SK-N-MC (cell line): Measurements from ENCODE around the gene AASDH.

Experiments used
- DNase-seq: peaks from one replicate; pipeline ENCODE4 v3.0.0-alpha.2; 2011; ENCODE audit warnings: low read depth, low spot score
- H3K27ac ChIP-seq: fragments of 200-600 bp; sonication (generic); 2 replicates; pipeline ENCODE4 v1.5.1; 2016; ENCODE audit warnings: mixed run types
- H3K36me3 ChIP-seq: fragments of 200-600 bp; sonication (generic); 2 replicates; pipeline ENCODE4 v1.6.1; 2017; ENCODE audit warnings: antibody characterized with exemption, low read length, mixed read lengths; ENCODE audit not compliant: insufficient read depth
- H3K4me3 ChIP-seq: fragments of 200-600 bp; sonication (generic); 2 replicates; pipeline ENCODE4 v1.5.1; 2016
- H3K9ac ChIP-seq: fragments of 200-600 bp; sonication (generic); 2 replicates; pipeline ENCODE4 v1.8.0; 2017; ENCODE audit warnings: mixed run types, mixed read lengths; ENCODE audit not compliant: insufficient read length
- H3K9me3 ChIP-seq: fragments of 200-600 bp; sonication (generic); 2 replicates; pipeline ENCODE4 v1.6.1; 2017; ENCODE audit warnings: low read depth, mild to moderate bottlenecking, antibody characterized with exemption, low read length, moderate library complexity, mixed read lengths
- EZH2 ChIP-seq: fragments of 200-600 bp; sonication (generic); IDR thresholded peaks from one replicate; pipeline ENCODE4 v1.6.1; 2017; ENCODE audit warnings: antibody characterized with exemption
- FOXP2 ChIP-seq: optimal IDR thresholded peaks from 2 replicates; pipeline ENCODE3; 2011; ENCODE audit warnings: mild to moderate bottlenecking, moderate library complexity; ENCODE audit not compliant: insufficient read depth; ENCODE audit errors: extremely low read length, control extremely low read depth
- POLR2AphosphoS5 ChIP-seq: IDR thresholded peaks from 2 replicates; pipeline ENCODE4 v1.6.1; 2012; ENCODE audit warnings: mild to moderate bottlenecking, low read depth, low read length, borderline replicate concordance

Gene AASDH

GRCh38 chr4:56307423-56307822 lies 79.9 kb downstream of the AASDH start:
- no peak overlapping the region for H3K27ac ChIP-seq
- no peaks in the 10 kb centered on the region for H3K36me3 ChIP-seq
- H3K9me3 ChIP-seq = no peaks in the 10 kb centered on the region
- H3K9ac ChIP-seq = no peak overlapping the region
- no peak for DNase-seq
- no peak overlapping the region for H3K4me3 ChIP-seq
- no peak for TF ChIP-seq EZH2
- TF ChIP-seq POLR2AphosphoS5 = no peak
- no peak for TF ChIP-seq FOXP2

GRCh38 chr4:56305390-56305789 lies 81.9 kb downstream of the AASDH start:
- no peak for DNase-seq
- Histone ChIP-seq H3K4me3 (no peak overlapping the region), H3K27ac (no peak overlapping the region), H3K36me3 (no peaks in the 10 kb centered on the region), H3K9ac (no peak overlapping the region), H3K9me3 (no peaks in the 10 kb centered on the region)
- TF ChIP-seq FOXP2 = no peak
- no peak for TF ChIP-seq POLR2AphosphoS5
- no peak for TF ChIP-seq EZH2

GRCh38 chr4:56303921-56304320 lies 83.4 kb downstream of the AASDH start:
- no peak overlapping the region for H3K27ac ChIP-seq
- no peak for DNase-seq
- no peaks in the 10 kb centered on the region for H3K9me3 ChIP-seq
- no peak for TF ChIP-seq EZH2
- TF ChIP-seq POLR2AphosphoS5 = no peak
- TF ChIP-seq FOXP2 = no peak
- no peaks in the 10 kb centered on the region for H3K36me3 ChIP-seq
- H3K9ac ChIP-seq = no peak overlapping the region
- no peak overlapping the region for H3K4me3 ChIP-seq

GRCh38 chr4:56302760-56303159 lies 84.5 kb downstream of the AASDH start:
- Histone ChIP-seq H3K9ac (no peak overlapping the region), H3K4me3 (no peak overlapping the region), H3K27ac (no peak overlapping the region), H3K9me3 (no peaks in the 10 kb centered on the region), H3K36me3 (no peaks in the 10 kb centered on the region)
- TF ChIP-seq EZH2 (no peak), POLR2AphosphoS5 (no peak), FOXP2 (no peak)
- DNase-seq = no peak

- no peak for DNase-seq
These were observed 85.2 kb downstream of the AASDH start for GRCh38 chr4:56301997-56302496.

GRCh38 chr4:56301181-56301996 lies 85.9 kb downstream of the AASDH start:
- no peak for TF ChIP-seq POLR2AphosphoS5
- TF ChIP-seq EZH2 = no peak
- TF ChIP-seq FOXP2 = no peak
- H3K9me3 ChIP-seq = no peaks in the 10 kb centered on the region
- H3K9ac ChIP-seq = no peak overlapping the region
- no peaks in the 10 kb centered on the region for H3K36me3 ChIP-seq
- peak; percentile 70 for DNase-seq
- H3K27ac ChIP-seq = 0 out of 2 replicates have a peak overlapping the region, but pooled peaks have one; percentile 28
- peak overlapping the region; percentile 29; the same call in 1 of the 2 replicates for H3K4me3 ChIP-seq

More at GRCh38 chr4:56301997-56302496, 85.2 kb downstream of the AASDH start:
- TF ChIP-seq EZH2 (no peak), FOXP2 (no peak), POLR2AphosphoS5 (no peak)
- no peaks in the 10 kb centered on the region for H3K9me3 ChIP-seq
- H3K36me3 ChIP-seq = no peaks in the 10 kb centered on the region
- no peak overlapping the region for H3K4me3 ChIP-seq
- H3K9ac ChIP-seq = no peak overlapping the region
- H3K27ac ChIP-seq = no peak overlapping the region

GRCh38 chr4:56298236-56298635 lies 89.1 kb downstream of the AASDH start:
- TF ChIP-seq POLR2AphosphoS5 = no peak
- no peak for TF ChIP-seq EZH2
- no peak for TF ChIP-seq FOXP2
- H3K9me3 ChIP-seq = no peaks in the 10 kb centered on the region
- H3K4me3 ChIP-seq = no peak overlapping the region
- no peak overlapping the region for H3K27ac ChIP-seq
- DNase-seq = no peak
- no peak overlapping the region for H3K9ac ChIP-seq
- H3K36me3 ChIP-seq = no peaks in the 10 kb centered on the region

GRCh38 chr4:56297776-56298175 lies 89.5 kb downstream of the AASDH start:
- DNase-seq = no peak
- no peak for TF ChIP-seq POLR2AphosphoS5
- TF ChIP-seq EZH2 = no peak
- TF ChIP-seq FOXP2 = no peak
- H3K9ac ChIP-seq = no peak overlapping the region
- no peaks in the 10 kb centered on the region; the same call in 1 of the 2 replicates for H3K9me3 ChIP-seq
- H3K36me3 ChIP-seq = no peaks in the 10 kb centered on the region
- H3K4me3 ChIP-seq = no peak overlapping the region
- H3K27ac ChIP-seq = no peak overlapping the region
